ENCODE data around the gene GRIA4.

DNA sequence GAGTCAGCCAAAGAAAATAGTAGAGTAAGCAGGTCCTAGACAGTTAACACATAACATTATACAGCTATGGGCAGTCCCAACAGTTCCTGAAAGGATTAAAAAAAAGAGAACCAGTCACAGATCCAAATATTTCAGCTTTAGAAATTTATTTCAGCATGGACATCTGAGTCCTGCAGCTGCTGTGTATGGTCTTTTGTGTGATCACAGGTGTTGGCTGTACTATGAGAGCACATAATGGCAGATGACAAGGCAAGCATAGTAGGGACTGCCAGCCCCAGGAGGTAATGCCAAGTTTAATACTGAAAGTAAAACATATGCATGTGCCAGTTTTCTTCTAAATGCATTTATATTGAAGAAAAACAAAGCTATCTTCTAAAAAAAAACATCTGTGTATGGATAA lies 158.1 kb downstream of the GRIA4 start:
- TF ChIP-seq EZH2 (IDR thresholded peaks at IDR 0.05; ENCODE audit: insufficient read depth, low read length) = no peak
- TF ChIP-seq, protein P1, sequence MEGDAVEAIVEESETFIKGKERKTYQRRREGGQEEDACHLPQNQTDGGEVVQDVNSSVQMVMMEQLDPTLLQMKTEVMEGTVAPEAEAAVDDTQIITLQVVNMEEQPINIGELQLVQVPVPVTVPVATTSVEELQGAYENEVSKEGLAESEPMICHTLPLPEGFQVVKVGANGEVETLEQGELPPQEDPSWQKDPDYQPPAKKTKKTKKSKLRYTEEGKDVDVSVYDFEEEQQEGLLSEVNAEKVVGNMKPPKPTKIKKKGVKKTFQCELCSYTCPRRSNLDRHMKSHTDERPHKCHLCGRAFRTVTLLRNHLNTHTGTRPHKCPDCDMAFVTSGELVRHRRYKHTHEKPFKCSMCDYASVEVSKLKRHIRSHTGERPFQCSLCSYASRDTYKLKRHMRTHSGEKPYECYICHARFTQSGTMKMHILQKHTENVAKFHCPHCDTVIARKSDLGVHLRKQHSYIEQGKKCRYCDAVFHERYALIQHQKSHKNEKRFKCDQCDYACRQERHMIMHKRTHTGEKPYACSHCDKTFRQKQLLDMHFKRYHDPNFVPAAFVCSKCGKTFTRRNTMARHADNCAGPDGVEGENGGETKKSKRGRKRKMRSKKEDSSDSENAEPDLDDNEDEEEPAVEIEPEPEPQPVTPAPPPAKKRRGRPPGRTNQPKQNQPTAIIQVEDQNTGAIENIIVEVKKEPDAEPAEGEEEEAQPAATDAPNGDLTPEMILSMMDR (IDR thresholded peaks at IDR 0.05; ENCODE audit: insufficient read depth, low read depth, low read length) = no peak
